Measurements from ENCODE around the gene SLC27A2.

- TF ChIP-seq CTCF (IDR thresholded peaks at IDR 0.05; ENCODE audit: low read depth, low read length) = no peak
- TF ChIP-seq POLR2A (IDR thresholded peaks at IDR 0.05; ENCODE audit: extremely low read depth, insufficient read length) = no peak
- TF ChIP-seq, protein P1, sequence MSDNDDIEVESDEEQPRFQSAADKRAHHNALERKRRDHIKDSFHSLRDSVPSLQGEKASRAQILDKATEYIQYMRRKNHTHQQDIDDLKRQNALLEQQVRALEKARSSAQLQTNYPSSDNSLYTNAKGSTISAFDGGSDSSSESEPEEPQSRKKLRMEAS (IDR thresholded peaks at IDR 0.05; ENCODE audit: low read depth, low read length) = no peak
These were observed 10.2 kb downstream of the SLC27A2 start for GRCh38 chr15:50192164-50192563.
